HT1080 (cell line): ENCODE measurements around the gene CASD1. TPM values are rescaled to one million over a fixed set of nuclear protein-coding genes. Genes with fewer than 3 reads are reported as not detected.

Experiments
- DNase-seq: peaks from one replicate; pipeline ENCODE4 v3.0.0-alpha.2; 2015; ENCODE audit warnings: low read depth
- total RNA-seq: library from RNA; depleted of rRNA; stranded (reverse); fragments of >200 nt; shearing (Covaris generic); gene quantifications from 2 replicates; pipeline ENCODE4 v1.2.3, GENCODE V29; 2014

CASD1 gene
- total RNA-seq, 1 experiment from 2014 or later = 11.2 TPM

GRCh38 chr7:94512735-94513564 lies 3.3 kb downstream of the CASD1 start:
- DNase-seq = no peak

GRCh38 chr7:94513565-94513860 lies 3.9 kb downstream of the CASD1 start:
- no peak for DNase-seq

- no peak for DNase-seq
Observed at GRCh38 chr7:94514140-94514889, 4.7 kb downstream of the CASD1 start.

- no peak for DNase-seq
Observed at GRCh38 chr7:94514917-94515316, 5.3 kb downstream of the CASD1 start.

- DNase-seq = no peak
Observed at GRCh38 chr7:94525923-94526322, 16.3 kb downstream of the CASD1 start.

- DNase-seq = no peak
Observed at GRCh38 chr7:94529516-94529915, 19.9 kb downstream of the CASD1 start.

- no peak for DNase-seq
Observed at GRCh38 chr7:94530109-94530508, 20.5 kb downstream of the CASD1 start.

GRCh38 chr7:94532676-94533075 lies 23.1 kb downstream of the CASD1 start:
- no peak for DNase-seq

GRCh38 chr7:94540428-94540827 lies 30.8 kb downstream of the CASD1 start:
- no peak for DNase-seq

GRCh38 chr7:94547126-94547525 lies 37.5 kb downstream of the CASD1 start:
- DNase-seq = no peak

- DNase-seq = no peak
Observed at GRCh38 chr7:94556028-94556427, 46.4 kb downstream of the CASD1 start.

GRCh38 chr7:94557215-94557614 lies 47.6 kb downstream of the CASD1 start:
- no peak for DNase-seq

- DNase-seq = no peak
Observed at GRCh38 chr7:94559972-94560371, 50.4 kb downstream of the CASD1 start.

GRCh38 chr7:94561841-94562514 lies 52.4 kb downstream of the CASD1 start:
- peak; percentile 82 for DNase-seq

GRCh38 chr7:94562525-94562924 lies 52.9 kb downstream of the CASD1 start:
- DNase-seq = peak; percentile 58

- no peak for DNase-seq
Observed at GRCh38 chr7:94565247-94565894, 55.8 kb downstream of the CASD1 start.

GRCh38 chr7:94567396-94567795 lies 57.8 kb downstream of the CASD1 start:
- no peak for DNase-seq

GRCh38 chr7:94571816-94572215 lies 62.2 kb downstream of the CASD1 start:
- DNase-seq = no peak

GRCh38 chr7:94575646-94576045 lies 66.0 kb downstream of the CASD1 start:
- DNase-seq = no peak

- DNase-seq = no peak
Observed at GRCh38 chr7:94576316-94576715, 66.7 kb downstream of the CASD1 start.

GRCh38 chr7:94577357-94577756 lies 67.7 kb downstream of the CASD1 start:
- no peak for DNase-seq

GRCh38 chr7:94578614-94579013 lies 69.0 kb downstream of the CASD1 start:
- DNase-seq = peak; percentile 32
